Mammary epithelial cell (primary cell): ENCODE data around the gene ALG1.
"Not testable (repeated sequence)": the region's sequence is repeated elsewhere in the genome, so short reads cannot be mapped to it uniquely, and the experiment has no call there.

ENCODE experiments used
- CTCF ChIP-seq, 2 donors: IDR thresholded peaks in 1 of 2; conservative IDR thresholded peaks in 1 of 2; 2 replicates each; pipeline ENCODE4 v1.5.1; 2011 to 2012; ENCODE audit warnings: inconsistent platforms in 2 of 2, low read length in 2 of 2, mild to moderate bottlenecking in 2 of 2, control low read depth in 1 of 2, low read depth in 1 of 2; ENCODE audit not compliant: insufficient read depth in 1 of 2; ENCODE audit errors: extremely low read depth in 1 of 2
- EZH2 ChIP-seq: IDR thresholded peaks from 2 replicates; pipeline ENCODE4 v1.6.1; 2012; ENCODE audit warnings: low read length, inconsistent platforms, borderline replicate concordance

- not testable (repeated sequence) for TF ChIP-seq EZH2; CTCF (conservative IDR thresholded peaks at IDR 0.05 in 1 of 2, IDR thresholded peaks at IDR 0.05 in 1 of 2; ENCODE audit: extremely low read depth in 1 of 2, insufficient read depth in 1 of 2, low read depth in 1 of 2, low read length in 2 of 2)
These were observed 14.1 kb downstream of the ALG1 start for GRCh38 chr16:5085716-5086115.
